PC-9 (cell line): ENCODE results near the gene LRMDA. TPM values are rescaled to one million over a fixed set of nuclear protein-coding genes. Genes with fewer than 3 reads are reported as not detected.

Source experiments
- BruUV-seq: library from RNA; stranded (reverse); fragments of 400-500 nt; replicated peaks from 2 replicates; lab custom pipeline; 2021; lab: Mats Ljungman, UMichigan
- CTCF ChIA-PET: fragments of 300-600 bp; sonication (Branson Sonifier 250); formaldehyde crosslinking; loops from one replicate; lab custom pipeline; 2022; ENCODE audit warnings: antibody characterized with exemption; lab: Charles Lee
- POLR2A ChIA-PET: fragments of 300-600 bp; sonication (Branson Sonifier 250); formaldehyde crosslinking; loops from one replicate; lab custom pipeline; 2022; ENCODE audit warnings: antibody characterized with exemption; ENCODE audit not compliant: unreplicated experiment; lab: Charles Lee
- DNase-seq, 2 experiments: peaks; one replicate each; pipeline versions ENCODE4 v3.0.0 to v3.0.0-alpha.2; 2015 to 2022; ENCODE audit warnings: mixed read lengths in 1 of 2
- H2AFZ ChIP-seq: fragments of 200-600 bp; sonication (generic); 2 replicates; pipeline ENCODE4 v1.8.1; 2017; ENCODE audit warnings: antibody characterized with exemption
- H3F3A ChIP-seq: fragments of 200-600 bp; sonication (generic); 2 replicates; pipeline ENCODE4 v1.8.1; 2017; ENCODE audit warnings: antibody characterized with exemption, mild to moderate bottlenecking, low read depth; ENCODE audit not compliant: insufficient read depth
- H3K27ac ChIP-seq: fragments of 200-600 bp; sonication (generic); 2 replicates; pipeline ENCODE4 v1.6.1; 2016; ENCODE audit warnings: mixed run types
- H3K27me3 ChIP-seq: fragments of 200-600 bp; sonication (generic); 2 replicates; pipeline ENCODE4 v1.6.1; 2016; ENCODE audit warnings: low read depth, mixed run types; ENCODE audit not compliant: insufficient read depth
- H3K36me3 ChIP-seq: fragments of 200-600 bp; sonication (generic); 2 replicates; pipeline ENCODE4 v1.6.1; 2016; ENCODE audit warnings: low read depth, mixed run types
- H3K4me1 ChIP-seq: fragments of 200-600 bp; sonication (generic); replicated peaks from 2 replicates; pipeline ENCODE4 v1.6.1; 2016; ENCODE audit warnings: mixed run types; ENCODE audit not compliant: insufficient read depth
- H3K4me2 ChIP-seq: fragments of 200-600 bp; sonication (generic); 2 replicates; pipeline ENCODE4 v1.6.1; 2017; ENCODE audit warnings: mixed run types
- H3K4me3 ChIP-seq: fragments of 200-600 bp; sonication (generic); 2 replicates; pipeline ENCODE4 v1.6.1; 2016; ENCODE audit warnings: mixed run types
- H3K79me2 ChIP-seq: fragments of 200-600 bp; sonication (generic); 2 replicates; pipeline ENCODE4 v1.6.1; 2017; ENCODE audit warnings: low read depth, mixed run types
- H3K9me2 ChIP-seq: fragments of 200-600 bp; sonication (generic); 2 replicates; pipeline ENCODE4 v1.8.1; 2017; ENCODE audit warnings: mild to moderate bottlenecking; ENCODE audit not compliant: insufficient read depth
- H3K9me3 ChIP-seq: fragments of 200-600 bp; sonication (generic); 2 replicates; pipeline ENCODE4 v1.8.1; 2016; ENCODE audit warnings: low read depth; ENCODE audit not compliant: insufficient read depth
- H4K20me1 ChIP-seq: fragments of 200-600 bp; sonication (generic); 2 replicates; pipeline ENCODE4 v1.8.1; 2017; ENCODE audit not compliant: insufficient read depth
- CTCF ChIP-seq: fragments of 200-600 bp; sonication (generic); conservative IDR thresholded peaks from 2 replicates; pipeline ENCODE4 v1.6.1; 2017; ENCODE audit warnings: mixed run types, antibody characterized with exemption, mild to moderate bottlenecking, moderate library complexity
- EZH2 ChIP-seq: fragments of 200-600 bp; sonication (generic); IDR thresholded peaks from 2 replicates; pipeline ENCODE4 v1.8.0; 2017; ENCODE audit warnings: antibody characterized with exemption, low read depth
- intact Hi-C: fragments of 100-400 bp; cut with micrococcal nuclease; formaldehyde crosslinking; loops from one replicate; pipeline ENCODE4 v1.10.0; 2022; ENCODE audit not compliant: unreplicated experiment
- total RNA-seq: library from RNA; stranded (reverse); gene quantifications from 2 replicates; pipeline ENCODE4 v1.2.3, GENCODE V29; 2021

The LRMDA gene
- total RNA-seq, 1 experiment from 2014 or later = not detected

- CTCF ChIA-PET = no interaction called here
Observed at GRCh38 chr10:76398043-76398710, 966.8 kb downstream of the LRMDA start.

GRCh38 chr10:76399226-76399625 lies 967.8 kb downstream of the LRMDA start:
- ChIA-PET POLR2A (no interaction called here), CTCF (no interaction called here)
- no peaks in the 10 kb centered on the region for H3K9me2 ChIP-seq
- no peaks in the 10 kb centered on the region for H3K9me3 ChIP-seq
- TF ChIP-seq EZH2 (no peak), CTCF (no peak)
- no peak overlapping the region for H3K4me3 ChIP-seq
- no peaks in the 10 kb centered on the region for H3F3A ChIP-seq
- H3K79me2 ChIP-seq = no peaks in the 10 kb centered on the region
- H3K4me2 ChIP-seq = no peak overlapping the region
- H3K36me3 ChIP-seq = no peaks in the 10 kb centered on the region
- intact Hi-C loops = no loop called here
- peaks cover 4% of the 10 kb centered on the region for H3K4me1 ChIP-seq
- DNase-seq = no peak
- no peak overlapping the region for H3K27ac ChIP-seq
- no peaks in the 10 kb centered on the region for H4K20me1 ChIP-seq
- H2AFZ ChIP-seq = no peak overlapping the region
- H3K27me3 ChIP-seq = no peaks in the 10 kb centered on the region
- no TSS peak for BruUV-seq

More at GRCh38 chr10:76398043-76398710, 966.8 kb downstream of the LRMDA start:
- no peak overlapping the region for H3K4me3 ChIP-seq
- H3K4me1 ChIP-seq = no peaks in the 10 kb centered on the region
- H3F3A ChIP-seq = no peaks in the 10 kb centered on the region
- no peaks in the 10 kb centered on the region for H4K20me1 ChIP-seq
- intact Hi-C loops = no loop called here
- H3K27ac ChIP-seq = no peak overlapping the region
- DNase-seq = no peak
- no peaks in the 10 kb centered on the region for H3K79me2 ChIP-seq
- no TSS peak for BruUV-seq
- no peaks in the 10 kb centered on the region for H3K27me3 ChIP-seq
- POLR2A ChIA-PET = no interaction called here
- no peak for TF ChIP-seq EZH2
- no peak for TF ChIP-seq CTCF
- no peak overlapping the region for H2AFZ ChIP-seq
- H3K9me2 ChIP-seq = no peaks in the 10 kb centered on the region
- H3K36me3 ChIP-seq = no peaks in the 10 kb centered on the region
- H3K4me2 ChIP-seq = no peak overlapping the region
- H3K9me3 ChIP-seq = no peaks in the 10 kb centered on the region

GRCh38 chr10:76401006-76401405 lies 969.6 kb downstream of the LRMDA start:
- no peaks in the 10 kb centered on the region for H3K27me3 ChIP-seq
- no peak for DNase-seq
- BruUV-seq = no TSS peak
- H3K9me3 ChIP-seq = no peaks in the 10 kb centered on the region
- no peaks in the 10 kb centered on the region for H3K36me3 ChIP-seq
- H2AFZ ChIP-seq = no peak overlapping the region
- no peaks in the 10 kb centered on the region for H3K9me2 ChIP-seq
- no peaks in the 10 kb centered on the region for H3K79me2 ChIP-seq
- no peak for TF ChIP-seq CTCF
- TF ChIP-seq EZH2 = no peak
- H3K4me3 ChIP-seq = no peak overlapping the region
- H4K20me1 ChIP-seq = no peaks in the 10 kb centered on the region
- no peak overlapping the region for H3K27ac ChIP-seq
- intact Hi-C loops = no loop called here
- ChIA-PET POLR2A (no interaction called here), CTCF (no interaction called here)
- peaks cover 9% of the 10 kb centered on the region for H3K4me1 ChIP-seq
- no peaks in the 10 kb centered on the region for H3F3A ChIP-seq
- H3K4me2 ChIP-seq = no peak overlapping the region
